GM18502 (cell line): Measurements from ENCODE around the gene DYRK1A.

Experiments used
- ATAC-seq: cut with Tn5 transposase; IDR thresholded peaks from one replicate; pipeline ENCODE4 v1.9.1; 2021; ENCODE audit warnings: mild to moderate bottlenecking; ENCODE audit not compliant: unreplicated experiment, poor library complexity

Gene DYRK1A

GRCh38 chr21:37443683-37444082 is 77.1 kb downstream of the DYRK1A start:
- no peak for ATAC-seq

- no peak for ATAC-seq
These were observed 78.7 kb downstream of the DYRK1A start for GRCh38 chr21:37445228-37445627.

- ATAC-seq: no peak
These were observed 80.0 kb downstream of the DYRK1A start for GRCh38 chr21:37446552-37446951.

GRCh38 chr21:37447288-37447936 is 80.8 kb downstream of the DYRK1A start:
- ATAC-seq: no peak

- no peak for ATAC-seq
These were observed 82.8 kb downstream of the DYRK1A start for GRCh38 chr21:37449302-37449937.

DNA sequence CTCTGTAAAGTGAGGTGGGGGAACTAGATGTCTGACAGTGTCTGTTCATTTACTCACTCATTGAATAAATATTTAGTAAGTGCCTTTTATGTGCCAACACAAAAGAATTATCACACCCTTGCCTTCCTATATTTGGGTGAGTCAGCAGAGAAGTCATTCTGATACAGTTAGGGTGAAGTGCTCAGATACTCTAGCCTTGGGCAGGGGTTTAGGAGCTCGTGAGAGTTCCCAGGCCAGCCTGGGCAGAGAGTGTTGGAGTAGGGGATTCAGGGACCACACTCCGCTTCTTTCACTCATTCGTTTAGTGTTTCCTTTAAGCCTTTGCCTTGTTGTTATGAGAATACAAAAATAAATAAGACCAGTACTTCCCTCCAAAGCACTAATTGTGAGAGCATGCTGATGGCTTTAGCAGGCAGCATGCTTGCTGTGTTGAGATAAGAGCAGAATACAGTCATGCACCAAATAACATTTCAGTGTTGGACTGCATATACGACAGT is 83.9 kb downstream of the DYRK1A start:
- no peak for ATAC-seq

GRCh38 chr21:37451446-37451845 is 84.9 kb downstream of the DYRK1A start:
- no peak for ATAC-seq

DNA sequence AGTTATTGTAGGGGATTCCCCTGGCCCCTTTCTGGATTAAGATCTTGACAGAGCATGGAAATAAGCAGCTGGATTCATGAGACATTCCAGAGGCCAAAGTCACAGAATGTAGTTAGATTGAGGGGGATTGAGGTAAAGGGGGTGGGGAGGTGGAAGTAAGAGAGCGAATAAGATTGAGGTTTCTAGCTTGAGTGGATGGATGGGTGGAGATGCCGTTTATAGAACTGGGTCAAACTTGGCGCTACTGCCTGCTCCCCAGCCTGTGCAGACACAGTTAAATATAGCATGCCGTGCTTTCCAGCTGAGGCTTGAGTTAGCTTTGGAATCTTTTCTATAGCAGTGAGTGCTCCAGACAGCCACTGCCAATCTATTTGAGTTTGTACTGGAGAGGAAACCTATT is 85.7 kb downstream of the DYRK1A start:
- ATAC-seq: no peak

GRCh38 chr21:37453350-37453749 is 86.8 kb downstream of the DYRK1A start:
- ATAC-seq: no peak

DNA sequence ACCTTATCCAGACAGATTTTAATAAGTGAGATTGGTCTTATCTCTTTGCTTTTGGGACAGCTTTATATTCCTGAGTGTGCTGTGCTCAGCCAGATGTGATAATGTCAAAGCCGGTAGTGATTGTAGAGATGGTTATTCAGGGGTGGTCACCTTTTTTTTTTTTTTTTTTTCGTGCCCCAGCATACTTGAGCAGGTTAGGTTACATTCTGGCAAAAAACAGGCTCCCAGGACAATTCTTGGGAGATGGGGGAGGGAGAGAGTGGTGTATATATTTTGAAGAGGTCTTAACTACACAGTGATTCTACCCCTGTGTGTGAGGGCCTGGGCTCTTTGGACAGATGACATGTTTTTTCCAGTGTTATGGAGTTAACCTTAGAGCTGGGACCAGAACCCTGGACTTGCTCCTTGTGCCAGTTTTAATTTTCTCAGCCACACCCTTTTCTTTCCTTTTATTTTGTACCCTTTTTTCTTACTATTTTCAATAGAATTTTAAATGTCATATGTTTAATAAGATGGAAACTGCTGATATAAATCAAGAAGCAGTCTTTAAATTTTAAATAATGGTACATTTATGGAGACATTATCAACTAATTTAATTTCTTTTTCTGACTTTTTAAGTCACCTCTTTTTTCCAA is 88.4 kb downstream of the DYRK1A start:
- ATAC-seq: no peak

- ATAC-seq: no peak
These were observed 88.9 kb downstream of the DYRK1A start for GRCh38 chr21:37455504-37455911.

GRCh38 chr21:37458669-37459276 is 92.2 kb downstream of the DYRK1A start:
- ATAC-seq: no peak

GRCh38 chr21:37459575-37459974 is 93.0 kb downstream of the DYRK1A start:
- ATAC-seq: no peak

- ATAC-seq: no peak
These were observed 93.6 kb downstream of the DYRK1A start for GRCh38 chr21:37460196-37460595.

DNA sequence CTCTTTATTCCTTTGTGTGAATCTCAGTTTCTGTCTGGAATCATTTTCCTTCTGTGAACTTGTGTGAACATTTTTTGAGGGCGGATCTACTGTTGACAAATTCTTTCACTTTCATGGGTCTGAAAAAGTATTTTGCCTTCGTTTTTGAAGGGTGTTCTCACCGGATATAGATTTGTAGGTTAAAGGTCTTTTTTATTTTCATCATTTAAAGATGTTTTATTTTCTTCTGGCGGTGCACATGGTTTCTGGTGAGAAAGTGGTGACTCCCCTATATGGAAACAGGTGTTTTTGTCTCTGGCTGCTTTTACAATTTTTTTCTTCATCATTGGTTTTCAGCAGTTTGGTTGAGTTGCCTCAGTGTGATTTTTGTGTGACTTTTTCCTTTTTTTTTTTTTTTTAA is 94.9 kb downstream of the DYRK1A start:
- ATAC-seq: no peak

DNA sequence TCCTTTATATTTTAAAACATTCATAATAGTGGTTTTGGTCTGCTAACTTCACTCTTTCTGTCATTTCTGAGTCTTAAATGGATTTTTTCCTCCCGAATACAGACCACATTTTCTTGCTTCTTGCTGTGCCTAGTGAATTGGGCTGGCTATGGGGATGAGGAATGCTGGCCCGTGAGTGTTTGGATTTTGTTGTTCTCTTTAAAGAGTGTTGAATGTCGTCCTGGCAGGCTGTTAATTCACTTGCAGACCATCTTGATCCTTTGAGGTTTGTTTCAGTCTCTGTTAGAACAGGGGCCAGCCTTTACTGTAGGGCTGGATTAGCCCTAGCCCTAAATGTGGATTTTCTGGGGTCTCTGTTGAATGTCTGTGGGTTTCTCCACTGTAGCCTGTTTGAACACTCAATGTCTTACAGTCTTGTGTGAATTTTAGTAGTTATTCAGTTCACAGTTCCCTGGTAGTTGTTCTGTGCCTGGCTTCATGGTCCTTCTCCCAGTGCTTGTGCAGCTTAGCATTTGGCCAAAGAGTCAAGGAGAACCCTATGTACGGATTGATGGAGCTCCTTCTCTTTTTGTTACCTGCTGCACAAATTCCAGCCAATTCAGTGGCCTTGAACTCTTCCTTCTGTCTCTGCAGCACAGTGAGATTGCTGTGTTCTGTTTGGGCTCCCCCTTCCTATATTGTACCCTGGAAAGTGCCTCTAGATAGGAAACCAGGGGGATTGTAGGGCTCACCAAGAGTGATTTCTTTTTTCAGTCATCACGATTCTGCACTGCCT is 95.7 kb downstream of the DYRK1A start:
- ATAC-seq: no peak

GRCh38 chr21:37463083-37463801 is 96.7 kb downstream of the DYRK1A start:
- no peak for ATAC-seq

DNA sequence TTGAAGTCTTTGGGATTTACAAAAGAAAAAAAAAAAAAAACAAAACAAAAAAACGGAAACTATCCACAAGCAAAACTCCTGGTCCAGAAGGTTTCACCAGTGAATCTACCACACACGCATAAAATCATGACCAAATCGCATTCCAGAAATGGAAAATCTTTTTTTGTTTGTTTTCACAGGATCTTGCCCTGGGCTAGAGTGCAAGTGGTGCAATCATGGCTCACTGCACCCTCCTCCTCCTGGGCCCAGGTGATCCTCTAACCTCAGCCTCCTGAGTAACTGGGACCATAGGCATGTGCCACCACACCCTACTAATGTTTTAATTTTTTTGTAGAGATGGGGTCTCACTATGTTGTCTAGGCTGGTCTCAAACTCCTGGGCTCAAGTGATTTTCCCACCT is 100.5 kb downstream of the DYRK1A start:
- no peak for ATAC-seq

- ATAC-seq: no peak
These were observed 102.3 kb downstream of the DYRK1A start for GRCh38 chr21:37468909-37469308.

DNA sequence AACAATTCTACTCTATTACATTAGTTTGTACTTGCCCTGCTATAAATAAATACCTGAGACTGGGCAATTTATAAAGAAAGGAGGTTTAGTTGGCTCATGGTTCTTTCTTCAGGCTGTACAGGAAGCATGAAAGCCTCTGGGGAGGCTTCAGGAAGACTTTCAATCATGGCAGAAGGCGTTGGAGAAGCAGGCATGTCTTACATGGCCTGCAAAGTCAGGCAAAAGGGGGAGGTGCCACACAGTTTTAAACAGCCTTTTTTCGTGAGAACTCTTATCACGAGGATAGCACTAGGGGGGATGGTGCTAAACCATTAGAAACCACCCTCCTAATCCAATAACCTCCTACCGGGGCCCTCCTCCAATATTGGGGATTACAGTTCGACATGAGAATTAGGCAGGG is 102.9 kb downstream of the DYRK1A start:
- ATAC-seq: no peak
